GM18502 (cell line): ENCODE measurements around the gene NELFE.
"Not testable (repeated sequence)": the region's sequence is repeated elsewhere in the genome, so short reads cannot be mapped to it uniquely, and the experiment has no call there.

Experiments
- ATAC-seq: cut with Tn5 transposase; IDR thresholded peaks from one replicate; pipeline ENCODE4 v1.9.1; 2021; ENCODE audit warnings: mild to moderate bottlenecking; ENCODE audit not compliant: unreplicated experiment, poor library complexity

Gene NELFE

GRCh38 chr6:31922942-31923341 lies 35.8 kb downstream of the NELFE start:
- ATAC-seq = no peak

GRCh38 chr6:31920811-31921210 lies 38.0 kb downstream of the NELFE start:
- ATAC-seq = no peak

GRCh38 chr6:31919624-31920303 lies 39.0 kb downstream of the NELFE start:
- no peak for ATAC-seq

- ATAC-seq = no peak
Measured at GRCh38 chr6:31918069-31918720, 40.6 kb downstream of the NELFE start.

GRCh38 chr6:31915756-31916155 lies 43.0 kb downstream of the NELFE start:
- ATAC-seq = no peak

- no peak for ATAC-seq
Measured at GRCh38 chr6:31915351-31915750, 43.4 kb downstream of the NELFE start.

GRCh38 chr6:31911826-31912585 lies 46.8 kb downstream of the NELFE start:
- ATAC-seq = no peak

- not testable (repeated sequence) for ATAC-seq
Measured at GRCh38 chr6:31909298-31909697, 49.5 kb downstream of the NELFE start.

GRCh38 chr6:31908791-31909190 lies 50.0 kb downstream of the NELFE start:
- peak; percentile 73 for ATAC-seq

GRCh38 chr6:31908255-31908654 lies 50.5 kb downstream of the NELFE start:
- ATAC-seq = not testable (repeated sequence)

- no peak for ATAC-seq
Measured at GRCh38 chr6:31907158-31907813, 51.5 kb downstream of the NELFE start.

GRCh38 chr6:31906727-31907126 lies 52.0 kb downstream of the NELFE start:
- not testable (repeated sequence) for ATAC-seq

GRCh38 chr6:31906122-31906521 lies 52.6 kb downstream of the NELFE start:
- no peak for ATAC-seq

GRCh38 chr6:31905041-31905440 lies 53.7 kb downstream of the NELFE start:
- ATAC-seq = no peak

GRCh38 chr6:31903957-31904356 lies 54.8 kb downstream of the NELFE start:
- ATAC-seq = no peak
